ENCODE data around the gene FSCN2.

The FSCN2 gene

GRCh38 chr17:81538651-81539570 lies 10.7 kb downstream of the FSCN2 start:
- DNase-seq (ENCODE audit: low read depth) = no peak
- TF ChIP-seq, protein P1, sequence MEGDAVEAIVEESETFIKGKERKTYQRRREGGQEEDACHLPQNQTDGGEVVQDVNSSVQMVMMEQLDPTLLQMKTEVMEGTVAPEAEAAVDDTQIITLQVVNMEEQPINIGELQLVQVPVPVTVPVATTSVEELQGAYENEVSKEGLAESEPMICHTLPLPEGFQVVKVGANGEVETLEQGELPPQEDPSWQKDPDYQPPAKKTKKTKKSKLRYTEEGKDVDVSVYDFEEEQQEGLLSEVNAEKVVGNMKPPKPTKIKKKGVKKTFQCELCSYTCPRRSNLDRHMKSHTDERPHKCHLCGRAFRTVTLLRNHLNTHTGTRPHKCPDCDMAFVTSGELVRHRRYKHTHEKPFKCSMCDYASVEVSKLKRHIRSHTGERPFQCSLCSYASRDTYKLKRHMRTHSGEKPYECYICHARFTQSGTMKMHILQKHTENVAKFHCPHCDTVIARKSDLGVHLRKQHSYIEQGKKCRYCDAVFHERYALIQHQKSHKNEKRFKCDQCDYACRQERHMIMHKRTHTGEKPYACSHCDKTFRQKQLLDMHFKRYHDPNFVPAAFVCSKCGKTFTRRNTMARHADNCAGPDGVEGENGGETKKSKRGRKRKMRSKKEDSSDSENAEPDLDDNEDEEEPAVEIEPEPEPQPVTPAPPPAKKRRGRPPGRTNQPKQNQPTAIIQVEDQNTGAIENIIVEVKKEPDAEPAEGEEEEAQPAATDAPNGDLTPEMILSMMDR (IDR thresholded peaks at IDR 0.05; ENCODE audit: control insufficient read depth, insufficient read depth, low read depth, low read length, missing control alignments) = no peak
- no peak overlapping the region for H3K4me3 ChIP-seq (ENCODE audit: control insufficient read depth, low read depth, low read length)

DNA sequence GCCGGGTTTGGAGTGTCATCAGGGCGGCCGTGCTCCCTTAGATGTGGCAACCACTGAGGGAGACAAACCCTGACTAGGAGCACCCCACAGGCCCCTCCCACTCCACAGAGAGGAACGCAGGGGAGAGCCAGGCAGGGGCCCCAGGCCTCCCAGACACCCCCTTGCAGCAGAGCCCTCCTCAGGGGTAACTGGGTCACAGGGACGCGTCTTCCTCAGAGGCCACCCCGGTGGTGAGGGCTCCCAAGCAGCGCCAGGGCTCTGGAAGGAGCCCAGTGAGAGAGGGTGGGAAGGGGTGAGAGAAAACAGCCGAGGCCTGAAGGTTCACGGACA lies 11.4 kb downstream of the FSCN2 start:
- H3K4me3 ChIP-seq (ENCODE audit: control insufficient read depth, low read depth, low read length) = no peak overlapping the region
- TF ChIP-seq, protein P1 (IDR thresholded peaks at IDR 0.05; ENCODE audit: control insufficient read depth, insufficient read depth, low read depth, low read length, missing control alignments) = no peak
- no peak for DNase-seq (ENCODE audit: low read depth)

DNA sequence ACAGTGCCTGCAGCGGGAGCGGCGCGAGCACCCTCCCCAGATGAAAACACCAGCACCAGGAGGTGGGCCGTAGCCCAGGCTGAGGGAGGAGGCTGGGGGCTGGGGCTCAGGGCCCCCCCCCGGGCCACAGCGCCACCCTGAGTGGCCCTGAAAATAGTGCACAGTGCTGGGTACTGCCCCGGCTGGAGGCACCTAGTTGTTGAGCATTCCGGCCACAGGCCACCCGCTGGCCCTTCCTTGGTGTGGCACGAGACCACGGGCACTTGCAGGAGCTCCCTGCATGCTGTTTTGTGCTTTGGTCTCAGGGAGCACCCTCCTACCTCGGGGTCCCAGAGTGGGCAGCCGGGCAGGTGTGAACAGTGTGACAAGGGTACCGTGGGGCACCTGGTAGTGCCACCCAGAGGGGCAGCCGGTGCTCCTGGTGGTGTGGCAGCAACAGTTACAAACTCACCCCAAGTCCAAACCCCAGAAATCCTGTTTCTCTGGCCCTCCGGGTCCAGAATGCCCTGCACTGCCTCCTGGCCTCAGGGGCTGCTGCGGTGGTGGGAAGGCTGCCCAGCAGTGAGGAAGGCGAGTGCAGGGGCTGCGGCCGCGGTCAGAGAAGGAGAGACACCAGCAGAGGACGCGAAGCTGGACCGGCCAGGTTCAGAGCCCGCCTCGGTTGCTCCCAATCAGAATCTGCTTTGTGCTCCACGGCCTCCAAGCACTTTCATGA lies 11.9 kb downstream of the FSCN2 start:
- no peak overlapping the region for H3K4me3 ChIP-seq (ENCODE audit: control insufficient read depth, low read depth, low read length)
- TF ChIP-seq, protein P1 (IDR thresholded peaks at IDR 0.05; ENCODE audit: control insufficient read depth, insufficient read depth, low read depth, low read length, missing control alignments) = no peak

GRCh38 chr17:81540676-81541027 lies 12.5 kb downstream of the FSCN2 start:
- DNase-seq (ENCODE audit: low read depth) = no peak
- TF ChIP-seq, protein P1 (IDR thresholded peaks at IDR 0.05; ENCODE audit: control insufficient read depth, insufficient read depth, low read depth, low read length, missing control alignments) = no peak
- no peak overlapping the region for H3K4me3 ChIP-seq (ENCODE audit: control insufficient read depth, low read depth, low read length)

More for the DNA sequence above, 11.9 kb downstream of the FSCN2 start:
- DNase-seq (ENCODE audit: low read depth) = no peak

DNA sequence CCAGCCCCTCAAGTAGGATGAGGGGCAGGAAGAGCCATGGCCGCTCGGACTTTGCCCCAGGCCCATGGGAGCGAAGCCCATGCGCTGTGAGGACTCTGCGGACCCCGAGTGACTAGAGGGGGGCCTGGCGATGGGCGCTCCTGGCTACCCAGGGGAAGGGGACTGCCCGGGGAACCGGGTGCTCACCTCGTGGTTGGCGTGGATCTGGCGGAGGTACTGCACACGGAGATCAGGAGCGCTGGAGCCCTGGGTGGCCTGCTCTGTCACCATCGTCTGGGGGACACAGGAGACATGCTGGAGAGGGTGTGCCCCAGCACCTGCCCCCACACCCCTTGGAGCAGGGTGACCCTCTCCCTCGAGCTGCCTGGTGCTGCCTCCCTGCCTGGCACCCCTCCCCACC lies 12.9 kb downstream of the FSCN2 start:
- no peak for DNase-seq (ENCODE audit: low read depth)
- TF ChIP-seq, protein P1 (IDR thresholded peaks at IDR 0.05; ENCODE audit: control insufficient read depth, insufficient read depth, low read depth, low read length, missing control alignments) = no peak
- H3K4me3 ChIP-seq (ENCODE audit: control insufficient read depth, low read depth, low read length) = no peak overlapping the region

DNA sequence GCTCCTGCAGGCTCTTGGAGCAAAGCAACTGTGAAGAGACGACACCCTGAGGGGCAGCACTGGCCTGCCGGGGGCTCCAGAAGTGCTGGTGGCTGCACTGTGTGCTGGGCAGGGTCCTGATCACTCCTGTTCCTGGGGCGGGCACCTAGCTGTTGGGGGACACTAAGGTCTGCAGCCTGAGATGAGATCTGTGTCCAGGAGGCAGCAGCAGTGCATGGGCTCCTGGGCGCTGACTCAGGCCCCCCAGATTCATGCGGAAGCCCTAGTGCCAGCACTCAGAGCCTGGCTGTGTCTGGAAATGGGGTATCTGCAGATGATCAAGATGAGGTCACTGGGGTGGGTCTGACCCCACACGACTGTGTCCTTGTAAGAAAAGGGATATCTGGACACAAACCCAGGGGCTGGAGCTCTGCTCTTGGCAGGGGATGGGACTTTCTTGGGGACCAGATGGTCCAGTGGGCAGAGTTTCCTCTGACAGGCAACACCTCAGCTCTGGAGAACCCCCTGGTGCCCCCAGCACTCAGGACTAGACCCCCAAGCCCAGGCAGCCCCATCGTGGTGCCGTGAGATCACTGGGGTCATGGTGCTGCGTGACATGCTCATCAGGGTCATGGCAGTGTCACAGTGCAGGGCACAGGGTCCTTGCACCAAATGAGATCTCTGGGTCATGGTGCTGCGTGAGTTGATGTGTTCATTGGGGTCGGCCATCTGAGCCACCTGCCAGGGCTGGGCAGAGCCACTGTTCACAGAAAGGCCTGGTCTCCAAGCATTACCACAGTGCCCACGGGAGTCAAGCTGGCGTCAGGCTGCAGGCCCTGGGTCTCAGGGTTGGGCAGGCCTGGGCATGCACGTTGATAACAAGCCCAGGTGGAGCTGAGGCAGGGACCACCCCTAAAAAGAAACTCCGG lies 14.5 kb downstream of the FSCN2 start:
- no peak for DNase-seq (ENCODE audit: low read depth)
- TF ChIP-seq, protein P1 (IDR thresholded peaks at IDR 0.05; ENCODE audit: control insufficient read depth, insufficient read depth, low read depth, low read length, missing control alignments) = no peak
- no peak overlapping the region for H3K4me3 ChIP-seq (ENCODE audit: control insufficient read depth, low read depth, low read length)

Data from AG09309 (cell line).